Heart left ventricle (tissue), 13 donors: ENCODE results near the gene DAPK2.

ENCODE experiments used
- POLR2A ChIP-seq, 2 donors: fragments of 450-650 bp; IDR thresholded peaks; one replicate each; pipeline ENCODE4 v1.6.1; 2017; ENCODE audit warnings: antibody characterized with exemption in 2 of 2, mild to moderate bottlenecking in 2 of 2, moderate library complexity in 2 of 2
- TF ChIP-seq, protein P1 (sequence below), 12 donors: fragments of 200-600 bp; sonication (generic) in 4 of 12; IDR thresholded peaks; one replicate each; pipeline versions ENCODE4 v1.5.0 to v1.8.0; 2018 to 2022; ENCODE audit warnings: antibody characterized with exemption in 12 of 12, mild to moderate bottlenecking in 5 of 12
- donor health status: ischemic (EF 13 %, LVEDD 7.1; RV severe dilation, severe dysfunction).
- donor health status: DM: no; HTN: yes; CAD: no.
- donor health status: DM: no; HTN: no; CAD: no.
- donor health status: ischemic (EF 25% LVEDD 6.9; RV normal size, moderate dysfunction).
- donor health status: ischemic (EF 25% LVEDD 5.7; RV mildly dilated, moderate dysfunction).
- donor health status: ischemic (EF 35%, LVEDD 5.7; RV mildly dilated, moderate dysfunction).
- donor health status: nonischemic (EF 11% LVEDD 7.7; RV severe dilation, severe dysfunction).
- donor health status: DM: yes; HTN: yes; CAD: no.
- donor health status: PGD.
- donor health status: ischemic (EF 29% LVEDD 5.4; RV normal size, mild dysfunction).
- donor health status: nonischemic (EF 23%, LVEDD 6.1; RV moderate dilation, normal function).

DNA sequence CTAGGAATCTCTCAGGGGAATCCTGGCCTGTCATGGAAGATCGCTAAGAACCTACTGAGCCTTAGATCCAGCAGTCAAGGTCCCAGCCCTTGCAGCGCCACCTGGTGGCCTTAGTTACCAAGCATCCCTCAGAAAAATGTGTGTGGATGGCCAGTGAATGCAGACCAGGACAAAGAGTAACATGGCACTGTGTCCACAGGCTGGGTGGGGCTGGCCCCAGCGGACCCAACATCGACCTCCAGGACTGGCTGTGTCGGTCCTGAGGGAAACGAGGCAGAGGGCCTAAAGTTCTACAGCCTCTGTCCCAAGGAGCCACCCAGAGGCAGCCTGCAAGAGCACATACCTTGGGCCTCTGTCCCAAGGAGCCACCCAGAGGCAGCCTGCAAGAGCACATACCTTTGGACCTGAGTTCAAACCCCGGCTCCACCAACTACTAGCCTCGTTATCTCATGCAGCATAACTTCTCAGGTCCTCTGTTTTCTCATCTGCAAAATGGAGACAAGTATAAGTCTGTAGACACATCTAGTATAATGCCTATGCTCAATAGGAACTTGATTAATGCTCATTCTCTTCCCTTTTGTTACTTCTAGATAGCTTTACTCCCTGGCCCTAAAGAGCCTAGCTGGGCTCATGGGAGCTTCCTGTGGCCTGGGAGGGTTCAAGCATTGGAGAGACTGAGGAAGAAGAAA, 155.1 kb downstream of the DAPK2 start:
- TF ChIP-seq, protein P1, sequence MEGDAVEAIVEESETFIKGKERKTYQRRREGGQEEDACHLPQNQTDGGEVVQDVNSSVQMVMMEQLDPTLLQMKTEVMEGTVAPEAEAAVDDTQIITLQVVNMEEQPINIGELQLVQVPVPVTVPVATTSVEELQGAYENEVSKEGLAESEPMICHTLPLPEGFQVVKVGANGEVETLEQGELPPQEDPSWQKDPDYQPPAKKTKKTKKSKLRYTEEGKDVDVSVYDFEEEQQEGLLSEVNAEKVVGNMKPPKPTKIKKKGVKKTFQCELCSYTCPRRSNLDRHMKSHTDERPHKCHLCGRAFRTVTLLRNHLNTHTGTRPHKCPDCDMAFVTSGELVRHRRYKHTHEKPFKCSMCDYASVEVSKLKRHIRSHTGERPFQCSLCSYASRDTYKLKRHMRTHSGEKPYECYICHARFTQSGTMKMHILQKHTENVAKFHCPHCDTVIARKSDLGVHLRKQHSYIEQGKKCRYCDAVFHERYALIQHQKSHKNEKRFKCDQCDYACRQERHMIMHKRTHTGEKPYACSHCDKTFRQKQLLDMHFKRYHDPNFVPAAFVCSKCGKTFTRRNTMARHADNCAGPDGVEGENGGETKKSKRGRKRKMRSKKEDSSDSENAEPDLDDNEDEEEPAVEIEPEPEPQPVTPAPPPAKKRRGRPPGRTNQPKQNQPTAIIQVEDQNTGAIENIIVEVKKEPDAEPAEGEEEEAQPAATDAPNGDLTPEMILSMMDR (IDR thresholded peaks at IDR 0.05): peak; percentile 80 to 94 (median 87)
- no peak for TF ChIP-seq POLR2A (IDR thresholded peaks at IDR 0.05)
